HG02623 (cell line): Measurements from ENCODE around the gene RAB3B.
"Not testable (repeated sequence)": the region's sequence is repeated elsewhere in the genome, so short reads cannot be mapped to it uniquely, and the experiment has no call there.

Experiments
- ATAC-seq: cut with Tn5 transposase; IDR thresholded peaks from one replicate; pipeline ENCODE4 v1.9.1; 2021; ENCODE audit warnings: moderate library complexity; ENCODE audit not compliant: unreplicated experiment

Gene RAB3B

GRCh38 chr1:51989582-51990477, 670 bp downstream of the RAB3B start:
- no peak for ATAC-seq

GRCh38 chr1:51988254-51988653, 2.2 kb downstream of the RAB3B start:
- ATAC-seq, result no peak

GRCh38 chr1:51986718-51987117, 3.8 kb downstream of the RAB3B start:
- no peak for ATAC-seq

GRCh38 chr1:51982161-51982560, 8.3 kb downstream of the RAB3B start:
- no peak for ATAC-seq

GRCh38 chr1:51981555-51981954, 8.9 kb downstream of the RAB3B start:
- no peak for ATAC-seq

- no peak for ATAC-seq
These were observed 12.4 kb downstream of the RAB3B start for GRCh38 chr1:51978099-51978498.

- ATAC-seq, result no peak
These were observed 13.5 kb downstream of the RAB3B start for GRCh38 chr1:51976846-51977602.

- ATAC-seq, result no peak
These were observed 16.7 kb downstream of the RAB3B start for GRCh38 chr1:51973587-51974474.

GRCh38 chr1:51969038-51969705, 21.3 kb downstream of the RAB3B start:
- no peak for ATAC-seq

- no peak for ATAC-seq
These were observed 21.9 kb downstream of the RAB3B start for GRCh38 chr1:51968632-51969031.

GRCh38 chr1:51967213-51967791, 23.2 kb downstream of the RAB3B start:
- ATAC-seq, result not testable (repeated sequence)

- ATAC-seq, result no peak
These were observed 23.9 kb downstream of the RAB3B start for GRCh38 chr1:51966559-51966958.

- ATAC-seq, result no peak
These were observed 26.2 kb downstream of the RAB3B start for GRCh38 chr1:51964309-51964696.

- ATAC-seq, result no peak
These were observed 26.8 kb downstream of the RAB3B start for GRCh38 chr1:51963592-51964308.

- ATAC-seq, result no peak
These were observed 27.8 kb downstream of the RAB3B start for GRCh38 chr1:51962486-51963356.

- ATAC-seq, result no peak
These were observed 28.5 kb downstream of the RAB3B start for GRCh38 chr1:51961954-51962353.

- ATAC-seq, result no peak
These were observed 29.3 kb downstream of the RAB3B start for GRCh38 chr1:51961231-51961630.

- no peak for ATAC-seq
These were observed 30.2 kb downstream of the RAB3B start for GRCh38 chr1:51960262-51960661.

GRCh38 chr1:51958824-51959223, 31.7 kb downstream of the RAB3B start:
- no peak for ATAC-seq
